Kidney epithelial cell (primary cell): ENCODE measurements around the gene RPH3AL. TPM values are rescaled to one million over a fixed set of nuclear protein-coding genes. Genes with fewer than 3 reads are reported as not detected.

Source experiments
- DNase-seq: peaks from one replicate; pipeline ENCODE4 v3.0.0-alpha.2; 2010; ENCODE audit warnings: low read depth
- H3K27me3 ChIP-seq: 2 replicates; pipeline ENCODE4 v1.6.0; 2011; ENCODE audit warnings: low read length; ENCODE audit not compliant: control insufficient read depth, insufficient read depth
- H3K36me3 ChIP-seq: 2 replicates; pipeline ENCODE4 v1.5.1; 2011; ENCODE audit warnings: low read length; ENCODE audit not compliant: control insufficient read depth, insufficient read depth
- H3K4me3 ChIP-seq: 2 replicates; pipeline ENCODE4 v1.5.1; 2011; ENCODE audit warnings: low read depth, mild to moderate bottlenecking, control low read depth, low read length
- CTCF ChIP-seq: IDR thresholded peaks from 2 replicates; pipeline ENCODE4 v1.5.1; 2011; ENCODE audit warnings: mild to moderate bottlenecking, moderate library complexity, low read length, control low read depth, inconsistent platforms; ENCODE audit not compliant: insufficient read depth, poor library complexity, severe bottlenecking
- total RNA-seq: library from RNA; depleted of rRNA; stranded (reverse); fragments of >200 nt; gene quantifications from 2 replicates; pipeline ENCODE4 v1.2.3, GENCODE V29; 2015

RPH3AL gene
- total RNA-seq, 1 donor from 2014 or later = 15.1 TPM

GRCh38 chr17:345992-346785 is 6.4 kb downstream of the RPH3AL start:
- DNase-seq = no peak
- Histone ChIP-seq H3K36me3 (no peaks in the 10 kb centered on the region), H3K4me3 (no peak overlapping the region), H3K27me3 (no peaks in the 10 kb centered on the region)
- TF ChIP-seq CTCF = no peak

GRCh38 chr17:345261-345660 is 7.3 kb downstream of the RPH3AL start:
- no peak for TF ChIP-seq CTCF
- H3K36me3 ChIP-seq = no peaks in the 10 kb centered on the region
- H3K27me3 ChIP-seq = no peaks in the 10 kb centered on the region
- DNase-seq = no peak
- no peak overlapping the region for H3K4me3 ChIP-seq

GRCh38 chr17:343875-344752 is 8.5 kb downstream of the RPH3AL start:
- Histone ChIP-seq H3K27me3 (no peaks in the 10 kb centered on the region), H3K4me3 (no peak overlapping the region)

GRCh38 chr17:343211-343610 is 9.4 kb downstream of the RPH3AL start:
- H3K36me3 ChIP-seq = no peaks in the 10 kb centered on the region
- TF ChIP-seq CTCF = no peak
- no peaks in the 10 kb centered on the region for H3K27me3 ChIP-seq
- no peak overlapping the region for H3K4me3 ChIP-seq
- no peak for DNase-seq

More at GRCh38 chr17:343875-344752, 8.5 kb downstream of the RPH3AL start:
- DNase-seq = no peak
- H3K36me3 ChIP-seq = no peaks in the 10 kb centered on the region
- TF ChIP-seq CTCF = no peak

- no peaks in the 10 kb centered on the region for H3K36me3 ChIP-seq
- H3K4me3 ChIP-seq = no peak overlapping the region
- DNase-seq = no peak
- TF ChIP-seq CTCF = no peak
- H3K27me3 ChIP-seq = no peaks in the 10 kb centered on the region
These were observed 12.5 kb downstream of the RPH3AL start for GRCh38 chr17:340074-340473.
